OCI-LY1 (cell line): ENCODE data around the gene MYO5B.

Experiments used
- H2AFZ ChIP-seq: fragments of 200-600 bp; sonication (generic), shearing (Covaris generic); 2 replicates; pipeline ENCODE4 v1.6.0; 2014; ENCODE audit warnings: antibody characterized with exemption, mild to moderate bottlenecking, low read length
- H3F3A ChIP-seq: fragments of 200-600 bp; sonication (generic), shearing (Covaris generic); 2 replicates; pipeline ENCODE4 v1.6.0; 2014; ENCODE audit warnings: mild to moderate bottlenecking, antibody characterized with exemption, low read length, moderate library complexity; ENCODE audit not compliant: insufficient read depth
- H3K27ac ChIP-seq: fragments of 200-600 bp; sonication (generic); 2 replicates; pipeline ENCODE4 v1.5.1; 2014; ENCODE audit warnings: low read length, mixed run types, mild to moderate bottlenecking, low read depth; ENCODE audit not compliant: poor library complexity, severe bottlenecking
- H3K27me3 ChIP-seq: fragments of 200-600 bp; sonication (generic); 2 replicates; pipeline ENCODE4 v1.6.0; 2014; ENCODE audit warnings: antibody characterized with exemption, mild to moderate bottlenecking, low read length, moderate library complexity; ENCODE audit not compliant: insufficient read depth
- H3K36me3 ChIP-seq: fragments of 200-600 bp; sonication (generic); 2 replicates; pipeline ENCODE4 v1.6.1; 2014; ENCODE audit warnings: mild to moderate bottlenecking, antibody characterized with exemption, low read length, moderate library complexity, mixed read lengths; ENCODE audit not compliant: insufficient read depth
- H3K4me1 ChIP-seq: fragments of 200-600 bp; sonication (generic); 2 replicates; pipeline ENCODE4 v1.5.1; 2014; ENCODE audit warnings: mild to moderate bottlenecking, low read length, moderate library complexity; ENCODE audit not compliant: insufficient read depth, severe bottlenecking
- H3K4me2 ChIP-seq: fragments of 200-600 bp; sonication (generic), shearing (Covaris generic); 2 replicates; pipeline ENCODE4 v1.6.1; 2014; ENCODE audit warnings: low read length
- H3K4me3 ChIP-seq: fragments of 200-600 bp; sonication (generic); 2 replicates; pipeline ENCODE4 v1.5.1; 2014; ENCODE audit warnings: low read length, low read depth, mild to moderate bottlenecking, mixed read lengths; ENCODE audit not compliant: poor library complexity, severe bottlenecking
- H3K79me2 ChIP-seq: fragments of 200-600 bp; shearing (Covaris generic); 2 replicates; pipeline ENCODE4 v1.6.1; 2016; ENCODE audit warnings: mixed run types, low read length, mixed read lengths; ENCODE audit not compliant: insufficient read depth
- H3K9ac ChIP-seq: fragments of 200-600 bp; sonication (generic), shearing (Covaris generic); 2 replicates; pipeline ENCODE4 v1.6.1; 2014; ENCODE audit warnings: mild to moderate bottlenecking, low read length, mixed read lengths
- H3K9me2 ChIP-seq: fragments of 200-600 bp; sonication (generic), shearing (Covaris generic); 2 replicates; pipeline ENCODE4 v1.6.1; 2014; ENCODE audit warnings: low read depth, mild to moderate bottlenecking, low read length, mixed read lengths
- H3K9me3 ChIP-seq: fragments of 200-600 bp; shearing (Covaris generic); 2 replicates; pipeline ENCODE4 v1.6.1; 2014; ENCODE audit warnings: low read length, mixed read lengths
- H4K20me1 ChIP-seq: fragments of 200-600 bp; sonication (generic), shearing (Covaris generic); 2 replicates; pipeline ENCODE4 v1.6.0; 2016; ENCODE audit warnings: mild to moderate bottlenecking, low read length; ENCODE audit not compliant: insufficient read depth
- CTCF ChIP-seq: fragments of 200-600 bp; sonication (generic), shearing (Covaris generic); IDR thresholded peaks from 2 replicates; pipeline ENCODE4 v1.5.1; 2017; ENCODE audit warnings: mild to moderate bottlenecking, antibody characterized with exemption, low read length, moderate library complexity, mixed read lengths
- EZH2 ChIP-seq: fragments of 200-600 bp; sonication (generic), shearing (Covaris generic); IDR thresholded peaks from 2 replicates; pipeline ENCODE4 v1.8.0; 2017; ENCODE audit warnings: borderline replicate concordance, mixed run types, mild to moderate bottlenecking, antibody characterized with exemption, low read length, moderate library complexity, mixed read lengths

The MYO5B gene

GRCh38 chr18:49967171-49967570, 227.8 kb downstream of the MYO5B start:
- no peaks in the 10 kb centered on the region for H3K79me2 ChIP-seq
- no peak overlapping the region for H2AFZ ChIP-seq
- no peaks in the 10 kb centered on the region for H4K20me1 ChIP-seq
- H3K9ac ChIP-seq = no peak overlapping the region
- H3F3A ChIP-seq = no peaks in the 10 kb centered on the region
- no peak overlapping the region for H3K4me3 ChIP-seq
- no peak overlapping the region for H3K4me2 ChIP-seq
- H3K4me1 ChIP-seq = no peaks in the 10 kb centered on the region
- H3K9me2 ChIP-seq = no peaks in the 10 kb centered on the region
- no peaks in the 10 kb centered on the region for H3K9me3 ChIP-seq
- H3K36me3 ChIP-seq = no peaks in the 10 kb centered on the region
- TF ChIP-seq CTCF (no peak), EZH2 (no peak)
- no peaks in the 10 kb centered on the region for H3K27me3 ChIP-seq
- H3K27ac ChIP-seq = no peak overlapping the region

GRCh38 chr18:49966090-49966489, 228.9 kb downstream of the MYO5B start:
- Histone ChIP-seq H3F3A (no peaks in the 10 kb centered on the region), H3K36me3 (no peaks in the 10 kb centered on the region), H3K4me1 (no peaks in the 10 kb centered on the region), H3K4me3 (no peak overlapping the region), H3K27me3 (no peaks in the 10 kb centered on the region), H3K4me2 (no peak overlapping the region), H3K9ac (no peak overlapping the region), H3K27ac (no peak overlapping the region), H3K9me2 (no peaks in the 10 kb centered on the region), H2AFZ (no peak overlapping the region), H3K79me2 (no peaks in the 10 kb centered on the region), H3K9me3 (no peaks in the 10 kb centered on the region), H4K20me1 (no peaks in the 10 kb centered on the region)
- no peak for TF ChIP-seq CTCF
- TF ChIP-seq EZH2 = no peak

GRCh38 chr18:49963217-49963616, 231.7 kb downstream of the MYO5B start:
- Histone ChIP-seq H3F3A (no peaks in the 10 kb centered on the region), H3K4me3 (no peak overlapping the region)

More at GRCh38 chr18:49963217-49963616, 231.7 kb downstream of the MYO5B start:
- H3K9me3 ChIP-seq = no peaks in the 10 kb centered on the region
- H3K4me2 ChIP-seq = no peak overlapping the region
- H3K9me2 ChIP-seq = no peaks in the 10 kb centered on the region
- no peaks in the 10 kb centered on the region for H3K36me3 ChIP-seq
- no peaks in the 10 kb centered on the region for H3K4me1 ChIP-seq
- TF ChIP-seq CTCF = no peak
- no peak for TF ChIP-seq EZH2
- no peak overlapping the region for H2AFZ ChIP-seq
- H3K27me3 ChIP-seq = no peaks in the 10 kb centered on the region
- H3K27ac ChIP-seq = no peak overlapping the region
- no peaks in the 10 kb centered on the region for H3K79me2 ChIP-seq
- H3K9ac ChIP-seq = no peak overlapping the region
- H4K20me1 ChIP-seq = no peaks in the 10 kb centered on the region
